ENCODE measurements around the gene MRPL38. TPM values are rescaled to one million over a fixed set of nuclear protein-coding genes. Genes with fewer than 3 reads are reported as not detected.

Gene MRPL38
- total RNA-seq, 1 experiment from 2014 or later: 146 TPM

GRCh38 chr17:75881678-75882454 lies 22.8 kb downstream of the MRPL38 start:
- Mint-ChIP-seq H3K4me1 (peaks cover 6% of the 10 kb centered on the region), H3K27ac (no peak overlapping the region), H3K4me3 (no peak overlapping the region), H3K27me3 (ENCODE audit: low read depth) (peaks cover 33% of the 10 kb centered on the region), H3K9me3 (no peaks in the 10 kb centered on the region), H3K36me3 (no peaks in the 10 kb centered on the region)
- no peak for TF ChIP-seq PRDM15 (CRISPR knock-in tag; IDR thresholded peaks at IDR 0.05)
- TF ChIP-seq SOX15 (CRISPR knock-in tag; IDR thresholded peaks at IDR 0.05): no peak
- no peak for TF ChIP-seq ZBTB43 (CRISPR knock-in tag; IDR thresholded peaks at IDR 0.05)
- TF ChIP-seq FOXK1 (CRISPR knock-in tag; IDR thresholded peaks at IDR 0.05): no peak
- TF ChIP-seq NR1H2 (CRISPR knock-in tag; IDR thresholded peaks at IDR 0.05): no peak
- no peak for TF ChIP-seq SMAD4 (CRISPR knock-in tag; IDR thresholded peaks at IDR 0.05)
- no peak for TF ChIP-seq ZSCAN18 (CRISPR knock-in tag; IDR thresholded peaks at IDR 0.05)
- no peak for TF ChIP-seq NR3C1 (CRISPR knock-in tag; conservative IDR thresholded peaks at IDR 0.05; ENCODE audit: low read depth)
- TF ChIP-seq GABPB1 (CRISPR knock-in tag; IDR thresholded peaks at IDR 0.05): no peak
- DNase-seq (ENCODE audit: low spot score): no peak
- no peak for ATAC-seq
- POLR2A ChIA-PET: no interaction called here
- CTCF ChIA-PET: interaction anchor here (0.7 to 5.0 kb wide), 6 partner anchors 12 to 603 kb away, joined by 3 to 42 read pairs (median 4); partner anchors contain the start of gene MRPL38

- CTCF ChIA-PET: interaction anchor here (1.5 to 6.1 kb wide), 4 partner anchors 15 to 120 kb away, joined by 3 to 71 read pairs (median 36); partner anchors contain the start of genes CDK3, TRIM65 and WBP2
- Mint-ChIP-seq H3K27me3 (ENCODE audit: low read depth) (peaks cover 39% of the 10 kb centered on the region), H3K9me3 (no peaks in the 10 kb centered on the region), H3K4me3 (no peak overlapping the region), H3K36me3 (no peaks in the 10 kb centered on the region), H3K27ac (no peak overlapping the region), H3K4me1 (peaks cover 17% of the 10 kb centered on the region)
- no peak for DNase-seq (ENCODE audit: low spot score)
- POLR2A ChIA-PET: no interaction called here
- no peak for ATAC-seq
- TF ChIP-seq NFYB (CRISPR knock-in tag; conservative IDR thresholded peaks at IDR 0.05; ENCODE audit: low read depth): no peak
- TF ChIP-seq TEAD4 (CRISPR knock-in tag; IDR thresholded peaks at IDR 0.05): no peak
- no peak for TF ChIP-seq CREB1 (CRISPR knock-in tag; IDR thresholded peaks at IDR 0.05)
- TF ChIP-seq GTF2I (CRISPR knock-in tag; conservative IDR thresholded peaks at IDR 0.05): no peak
- TF ChIP-seq USF1 (CRISPR knock-in tag; IDR thresholded peaks at IDR 0.05): no peak
- no peak for TF ChIP-seq NR2C2 (CRISPR knock-in tag; IDR thresholded peaks at IDR 0.05)
- no peak for TF ChIP-seq STAT6 (CRISPR knock-in tag; conservative IDR thresholded peaks at IDR 0.05; ENCODE audit: low read depth)
- TF ChIP-seq ZBTB43 (CRISPR knock-in tag; IDR thresholded peaks at IDR 0.05): no peak
- TF ChIP-seq E2F1 (CRISPR knock-in tag; IDR thresholded peaks at IDR 0.05): no peak
- no peak for TF ChIP-seq ERG (CRISPR knock-in tag; IDR thresholded peaks at IDR 0.05)
- TF ChIP-seq TP53 (CRISPR knock-in tag; IDR thresholded peaks at IDR 0.05): no peak
- TF ChIP-seq SOX15 (CRISPR knock-in tag; IDR thresholded peaks at IDR 0.05): no peak
Measured at GRCh38 chr17:75880266-75880665, 24.4 kb downstream of the MRPL38 start.
